ENCODE results near the gene GNG12. TPM values are rescaled to one million over a fixed set of nuclear protein-coding genes. Genes with fewer than 3 reads are reported as not detected.

GNG12 gene
- total and polyA plus RNA-seq, 9 of the 15 experiments (the other 6 are each of a cell fraction or from before 2014, with no cell fraction given), result 2.6 to 6.0 (median 4.1) TPM

DNA sequence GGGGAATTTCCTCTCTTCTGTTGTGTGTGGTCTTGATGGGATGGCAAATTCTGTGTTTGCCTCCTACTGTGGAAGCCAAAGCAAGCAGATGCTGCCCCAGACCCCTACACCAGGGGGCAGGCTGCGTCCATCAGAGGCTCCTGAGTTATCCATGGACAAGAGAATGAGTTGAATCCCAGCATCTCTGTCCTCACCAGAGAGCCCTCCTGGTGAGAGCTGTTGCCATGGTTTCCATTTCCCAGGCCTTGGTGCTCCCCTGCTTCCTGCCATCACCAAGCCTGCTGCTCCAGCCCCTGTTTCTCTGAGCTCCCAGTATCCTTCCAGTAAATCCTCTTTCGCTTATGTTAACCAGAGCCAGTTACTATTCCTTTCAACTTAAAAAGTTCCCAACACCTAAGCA lies 20.4 kb upstream of the GNG12 start (continued):
- no peak for TF ChIP-seq ZNF282 (CRISPR knock-in tag; IDR thresholded peaks at IDR 0.05)
- 0 out of 2 replicates have a peak, but pooled peaks have one; percentile 7 for TF ChIP-seq EP300 (IDR thresholded peaks at IDR 0.05; ENCODE audit: low read length)
- no peak for TF ChIP-seq ILK (tag; IDR thresholded peaks at IDR 0.05; ENCODE audit: borderline replicate concordance, low read depth)
- TF ChIP-seq HDAC3 (IDR thresholded peaks at IDR 0.05; ENCODE audit: borderline replicate concordance, partially characterized antibody), result no peak
- TF ChIP-seq, protein P1, sequence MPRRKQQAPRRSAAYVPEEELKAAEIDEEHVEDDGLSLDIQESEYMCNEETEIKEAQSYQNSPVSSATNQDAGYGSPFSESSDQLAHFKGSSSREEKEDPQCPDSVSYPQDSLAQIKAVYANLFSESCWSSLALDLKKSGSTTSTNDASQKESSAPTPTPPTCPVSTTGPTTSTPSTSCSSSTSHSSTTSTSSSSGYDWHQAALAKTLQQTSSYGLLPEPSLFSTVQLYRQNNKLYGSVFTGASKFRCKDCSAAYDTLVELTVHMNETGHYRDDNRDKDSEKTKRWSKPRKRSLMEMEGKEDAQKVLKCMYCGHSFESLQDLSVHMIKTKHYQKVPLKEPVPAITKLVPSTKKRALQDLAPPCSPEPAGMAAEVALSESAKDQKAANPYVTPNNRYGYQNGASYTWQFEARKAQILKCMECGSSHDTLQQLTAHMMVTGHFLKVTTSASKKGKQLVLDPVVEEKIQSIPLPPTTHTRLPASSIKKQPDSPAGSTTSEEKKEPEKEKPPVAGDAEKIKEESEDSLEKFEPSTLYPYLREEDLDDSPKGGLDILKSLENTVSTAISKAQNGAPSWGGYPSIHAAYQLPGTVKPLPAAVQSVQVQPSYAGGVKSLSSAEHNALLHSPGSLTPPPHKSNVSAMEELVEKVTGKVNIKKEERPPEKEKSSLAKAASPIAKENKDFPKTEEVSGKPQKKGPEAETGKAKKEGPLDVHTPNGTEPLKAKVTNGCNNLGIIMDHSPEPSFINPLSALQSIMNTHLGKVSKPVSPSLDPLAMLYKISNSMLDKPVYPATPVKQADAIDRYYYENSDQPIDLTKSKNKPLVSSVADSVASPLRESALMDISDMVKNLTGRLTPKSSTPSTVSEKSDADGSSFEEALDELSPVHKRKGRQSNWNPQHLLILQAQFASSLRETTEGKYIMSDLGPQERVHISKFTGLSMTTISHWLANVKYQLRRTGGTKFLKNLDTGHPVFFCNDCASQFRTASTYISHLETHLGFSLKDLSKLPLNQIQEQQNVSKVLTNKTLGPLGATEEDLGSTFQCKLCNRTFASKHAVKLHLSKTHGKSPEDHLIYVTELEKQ (CRISPR knock-in tag; IDR thresholded peaks at IDR 0.05), result no peak
- no peak for TF ChIP-seq TRIM24 (IDR thresholded peaks at IDR 0.05)
- TF ChIP-seq RCOR1 (IDR thresholded peaks at IDR 0.05; ENCODE audit: borderline replicate concordance in 1 of 2, low read depth in 2 of 2, low read length in 2 of 2), result peak; percentile 58 to 91; a peak in 3 of 4 replicates
- TF ChIP-seq STAG1 (CRISPR knock-in tag; IDR thresholded peaks at IDR 0.05; ENCODE audit: borderline replicate concordance), result peak; percentile 92
- peak; percentile 31; the same call in 1 of the 2 replicates for TF ChIP-seq ZNF239 (CRISPR knock-in tag; IDR thresholded peaks at IDR 0.05)
- TF ChIP-seq PTTG1 (tag; IDR thresholded peaks at IDR 0.05; ENCODE audit: low read depth), result no peak
- TF ChIP-seq HMG20B (CRISPR knock-in tag; IDR thresholded peaks at IDR 0.05), result no peak
- TF ChIP-seq, protein P2, sequence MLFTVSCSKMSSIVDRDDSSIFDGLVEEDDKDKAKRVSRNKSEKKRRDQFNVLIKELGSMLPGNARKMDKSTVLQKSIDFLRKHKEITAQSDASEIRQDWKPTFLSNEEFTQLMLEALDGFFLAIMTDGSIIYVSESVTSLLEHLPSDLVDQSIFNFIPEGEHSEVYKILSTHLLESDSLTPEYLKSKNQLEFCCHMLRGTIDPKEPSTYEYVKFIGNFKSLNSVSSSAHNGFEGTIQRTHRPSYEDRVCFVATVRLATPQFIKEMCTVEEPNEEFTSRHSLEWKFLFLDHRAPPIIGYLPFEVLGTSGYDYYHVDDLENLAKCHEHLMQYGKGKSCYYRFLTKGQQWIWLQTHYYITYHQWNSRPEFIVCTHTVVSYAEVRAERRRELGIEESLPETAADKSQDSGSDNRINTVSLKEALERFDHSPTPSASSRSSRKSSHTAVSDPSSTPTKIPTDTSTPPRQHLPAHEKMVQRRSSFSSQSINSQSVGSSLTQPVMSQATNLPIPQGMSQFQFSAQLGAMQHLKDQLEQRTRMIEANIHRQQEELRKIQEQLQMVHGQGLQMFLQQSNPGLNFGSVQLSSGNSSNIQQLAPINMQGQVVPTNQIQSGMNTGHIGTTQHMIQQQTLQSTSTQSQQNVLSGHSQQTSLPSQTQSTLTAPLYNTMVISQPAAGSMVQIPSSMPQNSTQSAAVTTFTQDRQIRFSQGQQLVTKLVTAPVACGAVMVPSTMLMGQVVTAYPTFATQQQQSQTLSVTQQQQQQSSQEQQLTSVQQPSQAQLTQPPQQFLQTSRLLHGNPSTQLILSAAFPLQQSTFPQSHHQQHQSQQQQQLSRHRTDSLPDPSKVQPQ (CRISPR knock-in tag; IDR thresholded peaks at IDR 0.05; ENCODE audit: borderline replicate concordance), result no peak
- peak; percentile 29; the same call in 1 of the 2 replicates for TF ChIP-seq ZKSCAN1 (IDR thresholded peaks at IDR 0.05; ENCODE audit: low read depth, low read length)
- 0 out of 2 replicates have a peak, but pooled peaks have one; percentile 27 for TF ChIP-seq FOSL1 (tag; conservative IDR thresholded peaks at IDR 0.05)
- TF ChIP-seq SMC3 (conservative IDR thresholded peaks at IDR 0.05; ENCODE audit: insufficient read depth, low read depth, low read length), result peak; percentile 98
- no peak for TF ChIP-seq NFIX (CRISPR knock-in tag; IDR thresholded peaks at IDR 0.05; ENCODE audit: low read depth)
- no peak for TF ChIP-seq MCM7 (IDR thresholded peaks at IDR 0.05)
- TF ChIP-seq, protein P3, sequence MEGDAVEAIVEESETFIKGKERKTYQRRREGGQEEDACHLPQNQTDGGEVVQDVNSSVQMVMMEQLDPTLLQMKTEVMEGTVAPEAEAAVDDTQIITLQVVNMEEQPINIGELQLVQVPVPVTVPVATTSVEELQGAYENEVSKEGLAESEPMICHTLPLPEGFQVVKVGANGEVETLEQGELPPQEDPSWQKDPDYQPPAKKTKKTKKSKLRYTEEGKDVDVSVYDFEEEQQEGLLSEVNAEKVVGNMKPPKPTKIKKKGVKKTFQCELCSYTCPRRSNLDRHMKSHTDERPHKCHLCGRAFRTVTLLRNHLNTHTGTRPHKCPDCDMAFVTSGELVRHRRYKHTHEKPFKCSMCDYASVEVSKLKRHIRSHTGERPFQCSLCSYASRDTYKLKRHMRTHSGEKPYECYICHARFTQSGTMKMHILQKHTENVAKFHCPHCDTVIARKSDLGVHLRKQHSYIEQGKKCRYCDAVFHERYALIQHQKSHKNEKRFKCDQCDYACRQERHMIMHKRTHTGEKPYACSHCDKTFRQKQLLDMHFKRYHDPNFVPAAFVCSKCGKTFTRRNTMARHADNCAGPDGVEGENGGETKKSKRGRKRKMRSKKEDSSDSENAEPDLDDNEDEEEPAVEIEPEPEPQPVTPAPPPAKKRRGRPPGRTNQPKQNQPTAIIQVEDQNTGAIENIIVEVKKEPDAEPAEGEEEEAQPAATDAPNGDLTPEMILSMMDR (IDR thresholded peaks at IDR 0.05 in 2 of 3, conservative IDR thresholded peaks at IDR 0.05 in 1 of 3; ENCODE audit: insufficient read depth in 2 of 3, low read depth in 1 of 3, low read length in 3 of 3), result peak; percentile 90 to 94 (median 90)
- no peak for TF ChIP-seq RNF2 (IDR thresholded peaks at IDR 0.05)
- no peak for TF ChIP-seq TGIF2 (CRISPR knock-in tag; IDR thresholded peaks at IDR 0.05)
- TF ChIP-seq, protein P4, sequence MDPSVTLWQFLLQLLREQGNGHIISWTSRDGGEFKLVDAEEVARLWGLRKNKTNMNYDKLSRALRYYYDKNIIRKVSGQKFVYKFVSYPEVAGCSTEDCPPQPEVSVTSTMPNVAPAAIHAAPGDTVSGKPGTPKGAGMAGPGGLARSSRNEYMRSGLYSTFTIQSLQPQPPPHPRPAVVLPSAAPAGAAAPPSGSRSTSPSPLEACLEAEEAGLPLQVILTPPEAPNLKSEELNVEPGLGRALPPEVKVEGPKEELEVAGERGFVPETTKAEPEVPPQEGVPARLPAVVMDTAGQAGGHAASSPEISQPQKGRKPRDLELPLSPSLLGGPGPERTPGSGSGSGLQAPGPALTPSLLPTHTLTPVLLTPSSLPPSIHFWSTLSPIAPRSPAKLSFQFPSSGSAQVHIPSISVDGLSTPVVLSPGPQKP (CRISPR knock-in tag; IDR thresholded peaks at IDR 0.05), result no peak

Data from K562 (cell line).